H1 (cell line): Measurements from ENCODE around the gene GMNN. TPM values are rescaled to one million over a fixed set of nuclear protein-coding genes. Genes with fewer than 3 reads are reported as not detected.

Experiments
- E2F6 ChIP-seq: IDR thresholded peaks from 2 replicates; pipeline ENCODE4 v1.6.1; 2012; ENCODE audit warnings: inconsistent platforms
- RBBP5 ChIP-seq: IDR thresholded peaks from 2 replicates; pipeline ENCODE4 v1.7.1; 2012; ENCODE audit warnings: low read depth, mild to moderate bottlenecking, inconsistent platforms, low read length, moderate library complexity, borderline replicate concordance
- SIRT6 ChIP-seq: IDR thresholded peaks from one replicate; pipeline ENCODE4 v1.7.1; 2012; ENCODE audit warnings: low read length, inconsistent platforms
- TAF7 ChIP-seq: optimal IDR thresholded peaks from 2 replicates; pipeline ENCODE3; 2011; ENCODE audit warnings: low read depth, mild to moderate bottlenecking, inconsistent platforms, low read length, moderate library complexity, borderline replicate concordance
- TEAD4 ChIP-seq: IDR thresholded peaks from 2 replicates; pipeline ENCODE4 v1.6.1; 2012; ENCODE audit warnings: low read depth, low read length, inconsistent platforms, mixed read lengths
- ZNF274 ChIP-seq: IDR thresholded peaks from 2 replicates; pipeline ENCODE4 v1.7.0; 2012; ENCODE audit warnings: low read length, borderline replicate concordance; ENCODE audit errors: extremely low read depth
- polyA plus RNA-seq, 7 experiments: library from polyadenylated mRNA; depleted of rRNA in 3 of 7; stranded (reverse) in 5 of 7; unstranded in 2 of 7; fragments of >200 nt in 5 of 7; fragments of 200-250 nt in 2 of 7; gene quantifications; 1 replicate in 5 of 7; 2 replicates in 1 of 7; 4 replicates in 1 of 7; pipeline versions ENCODE4 v1.2.1 to v1.2.3, GENCODE V29; 2011 to 2013; ENCODE audit warnings: missing spikeins in 2 of 7, mixed read lengths in 2 of 7
- total RNA-seq: library from RNA; stranded (reverse); fragmentation: NEBNext Ultra II Directional; extraction: Animal tissue kit (Norgen Biotek cat#: 25700); gene quantifications from 2 replicates; pipeline ENCODE4 v1.2.1, GENCODE V29; 2021

The GMNN gene
- total and polyA plus RNA-seq, 2 of the 8 experiments (the other 6 are each of a cell fraction or from before 2014, with no cell fraction given), result 65.9 to 101 TPM

- no peak for TF ChIP-seq SIRT6
- TF ChIP-seq RBBP5, result no peak
- TF ChIP-seq E2F6, result no peak
- no peak for TF ChIP-seq TAF7
- no peak for TF ChIP-seq TEAD4
- no peak for TF ChIP-seq ZNF274
Observed at GRCh38 chr6:24796616-24797290, 22.0 kb downstream of the GMNN start (continued).
